Fibroblast of gingiva (primary cell): ENCODE data around the gene MEGF8.

Experiments used
- DNase-seq: peaks from one replicate; pipeline ENCODE4 v3.0.0-alpha.2; 2011; ENCODE audit warnings: low read depth

The MEGF8 gene

DNA sequence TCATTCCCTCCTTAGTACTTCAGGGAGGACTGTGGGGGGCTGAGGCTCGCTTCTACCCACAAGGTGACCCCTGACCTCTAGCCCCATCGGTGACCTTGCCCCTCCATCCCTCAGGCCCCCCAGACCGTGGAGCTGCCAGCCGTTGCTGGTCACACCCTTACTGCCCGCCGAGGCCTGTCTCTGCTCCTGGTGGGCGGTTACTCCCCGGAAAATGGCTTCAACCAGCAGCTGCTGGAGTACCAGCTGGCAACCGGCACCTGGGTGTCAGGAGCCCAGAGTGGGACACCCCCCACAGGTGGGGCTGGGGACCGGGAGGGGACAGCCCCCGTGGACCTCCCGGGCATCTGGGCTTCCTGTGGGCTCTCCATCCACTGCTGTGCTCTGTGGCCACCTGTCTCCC is 31.9 kb downstream of the MEGF8 start:
- no peak for DNase-seq

- DNase-seq, result no peak
These were observed 35.5 kb downstream of the MEGF8 start for GRCh38 chr19:42360787-42361544.

GRCh38 chr19:42361545-42361910 is 36.1 kb downstream of the MEGF8 start:
- DNase-seq, result no peak

- DNase-seq, result no peak
These were observed 36.9 kb downstream of the MEGF8 start for GRCh38 chr19:42362342-42362741.

- no peak for DNase-seq
These were observed 37.5 kb downstream of the MEGF8 start for GRCh38 chr19:42362891-42363440.

DNA sequence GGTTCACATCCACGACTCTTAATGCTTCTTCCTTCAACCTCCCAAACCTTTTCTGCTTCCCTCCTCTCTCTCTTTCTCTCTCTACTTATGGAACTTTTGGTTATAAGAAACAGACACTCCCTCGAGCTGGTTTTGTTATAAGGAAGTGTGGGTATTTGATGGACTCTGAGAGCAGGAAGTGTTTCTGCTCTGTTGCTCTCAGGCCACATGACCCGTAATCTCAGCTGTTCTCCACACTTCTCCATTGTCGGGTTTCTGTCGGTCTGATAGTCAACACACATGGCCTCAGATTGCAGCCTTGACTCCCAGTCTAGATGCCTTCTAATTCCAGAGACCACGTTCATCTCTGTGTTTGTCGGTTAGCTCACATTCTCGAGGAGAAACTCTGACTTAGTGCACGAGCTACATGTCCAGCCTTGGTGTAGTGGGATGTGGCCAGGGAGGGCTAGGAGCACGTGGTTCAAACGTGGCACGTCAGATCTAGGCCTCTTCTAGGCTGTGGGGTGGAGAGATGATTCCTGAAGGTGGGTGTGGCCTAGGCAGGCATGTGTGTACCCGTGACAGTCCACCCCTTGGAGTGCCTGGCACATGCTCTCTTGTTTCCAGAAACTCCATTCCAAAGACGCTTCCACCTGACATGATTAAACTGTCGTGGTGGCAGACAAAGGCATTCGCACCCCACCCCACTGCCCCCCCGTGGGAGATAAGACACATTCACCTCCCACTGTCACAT is 38.3 kb downstream of the MEGF8 start:
- no peak for DNase-seq

DNA sequence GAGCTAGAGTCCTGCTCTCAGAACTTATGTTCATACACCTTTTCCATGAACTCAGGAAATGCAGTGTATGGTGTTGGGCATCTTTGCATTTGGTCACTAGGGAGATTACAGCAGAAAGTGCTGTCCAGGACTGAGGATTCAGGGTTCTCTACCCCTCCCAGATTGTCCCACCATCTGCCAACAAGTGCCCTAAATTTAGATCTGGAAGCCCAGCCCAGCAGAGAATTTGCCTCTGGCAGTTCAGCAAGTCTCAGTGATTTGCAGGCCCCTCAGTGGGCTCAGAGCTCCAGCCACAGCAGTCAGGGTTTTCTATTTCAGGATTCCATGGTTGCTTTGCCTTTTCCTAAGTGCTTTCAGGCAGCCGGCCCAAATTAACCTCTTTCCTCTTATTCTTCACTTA is 41.2 kb downstream of the MEGF8 start:
- no peak for DNase-seq

- DNase-seq, result no peak
These were observed 42.5 kb downstream of the MEGF8 start for GRCh38 chr19:42367929-42368328.

- DNase-seq, result no peak
These were observed 42.9 kb downstream of the MEGF8 start for GRCh38 chr19:42368360-42368759.

DNA sequence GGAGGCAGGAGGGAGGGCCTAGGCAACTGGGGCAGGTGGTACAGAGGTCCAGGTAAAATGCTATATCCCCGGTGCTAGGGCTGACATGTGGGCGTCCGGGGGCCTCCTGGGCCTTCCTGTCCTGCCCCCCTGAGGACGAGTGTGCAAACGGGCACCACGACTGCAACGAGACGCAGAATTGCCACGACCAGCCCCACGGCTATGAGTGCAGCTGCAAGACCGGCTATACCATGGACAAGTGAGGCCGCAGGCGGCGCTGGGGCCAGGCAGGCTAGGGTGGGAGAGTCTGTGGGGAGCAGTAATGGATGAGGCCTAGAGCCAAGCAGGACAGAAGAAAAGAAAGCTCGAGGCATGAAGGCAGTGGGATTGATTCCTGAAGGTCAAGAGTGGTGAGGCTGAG is 43.3 kb downstream of the MEGF8 start:
- no peak for DNase-seq

DNA sequence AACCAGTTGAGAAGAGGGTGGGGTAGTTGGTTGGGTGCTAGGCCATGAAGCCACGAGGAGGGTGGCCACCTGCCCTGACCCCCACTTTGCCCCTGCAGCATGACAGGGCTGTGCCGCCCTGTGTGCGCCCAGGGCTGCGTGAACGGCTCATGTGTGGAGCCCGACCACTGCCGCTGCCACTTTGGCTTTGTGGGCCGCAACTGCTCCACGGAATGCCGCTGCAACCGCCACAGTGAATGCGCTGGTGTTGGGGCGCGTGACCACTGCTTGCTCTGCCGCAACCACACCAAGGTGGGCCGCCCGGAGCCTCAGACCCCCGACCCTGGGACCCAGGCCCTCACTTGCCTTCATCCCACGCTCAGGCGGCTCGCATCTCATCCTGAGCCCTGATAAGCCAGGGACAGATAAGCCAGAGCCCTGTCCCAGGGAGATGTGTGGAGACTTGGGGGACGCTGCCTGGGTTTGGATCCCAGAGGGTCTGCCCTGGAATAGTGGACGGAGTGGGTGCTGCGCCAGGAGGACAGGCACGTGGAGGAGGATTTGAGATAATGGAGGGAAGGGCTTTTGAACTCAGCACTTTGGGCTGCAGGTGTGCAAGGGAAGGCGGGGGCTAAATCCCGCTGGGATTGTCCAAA is 44.1 kb downstream of the MEGF8 start:
- DNase-seq, result no peak

GRCh38 chr19:42370068-42370520 is 44.7 kb downstream of the MEGF8 start:
- DNase-seq, result no peak

GRCh38 chr19:42370626-42371175 is 45.3 kb downstream of the MEGF8 start:
- no peak for DNase-seq

- DNase-seq, result no peak
These were observed 49.5 kb downstream of the MEGF8 start for GRCh38 chr19:42374826-42375376.

- DNase-seq, result no peak
These were observed 50.2 kb downstream of the MEGF8 start for GRCh38 chr19:42375415-42376176.

DNA sequence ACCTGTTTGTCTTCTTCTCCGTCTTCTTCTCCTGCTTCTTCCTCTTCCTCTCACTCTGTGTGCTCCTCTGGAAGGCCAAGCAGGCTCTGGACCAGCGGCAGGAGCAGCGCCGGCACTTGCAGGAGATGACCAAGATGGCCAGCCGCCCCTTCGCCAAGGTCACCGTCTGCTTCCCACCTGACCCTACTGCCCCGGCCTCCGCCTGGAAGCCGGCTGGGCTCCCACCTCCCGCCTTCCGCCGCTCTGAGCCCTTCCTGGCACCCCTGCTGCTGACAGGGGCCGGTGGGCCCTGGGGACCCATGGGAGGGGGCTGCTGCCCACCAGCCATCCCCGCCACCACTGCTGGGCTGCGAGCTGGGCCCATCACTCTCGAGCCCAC is 50.7 kb downstream of the MEGF8 start:
- DNase-seq, result no peak

- no peak for DNase-seq
These were observed 53.1 kb downstream of the MEGF8 start for GRCh38 chr19:42378225-42379215.

DNA sequence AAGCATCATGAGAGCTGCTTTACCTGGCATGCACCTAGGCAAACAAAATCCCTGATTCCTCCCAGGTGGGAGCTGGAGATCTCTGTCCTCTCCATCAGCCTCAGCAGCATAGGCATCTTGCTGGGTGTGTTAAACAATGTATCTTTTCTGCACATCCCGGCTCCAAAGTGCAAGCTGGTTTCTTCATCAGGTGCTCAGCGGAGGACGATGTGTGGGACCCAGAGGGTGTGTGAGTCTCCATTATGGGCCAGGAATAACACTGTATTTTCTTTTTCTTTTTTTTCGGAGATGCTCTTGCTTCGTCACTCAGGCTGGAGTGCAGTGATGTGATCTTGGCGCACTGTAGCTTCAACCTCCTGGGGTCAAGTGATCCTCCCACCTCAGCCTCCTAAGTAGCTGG is 54.7 kb downstream of the MEGF8 start:
- no peak for DNase-seq

- DNase-seq, result peak; percentile 32
These were observed 61.7 kb downstream of the MEGF8 start for GRCh38 chr19:42386974-42387707.
